Sigmoid colon (tissue), 4 donors: Measurements from ENCODE around the gene RXFP4.

Experiments
- CTCF ChIP-seq, 4 experiments: fragments of 450-650 bp in 3 of 4; fragments of 200-600 bp in 1 of 4; IDR thresholded peaks; one replicate each; pipeline ENCODE4 v1.5.1; 2016 to 2019; ENCODE audit warnings: antibody characterized with exemption in 4 of 4, mild to moderate bottlenecking in 3 of 4, moderate library complexity in 2 of 4
- POLR2AphosphoS5 ChIP-seq, 4 donors: sonication (generic); formaldehyde crosslinking; IDR thresholded peaks; one replicate each; pipeline ENCODE4 v1.6.1; 2017; ENCODE audit warnings: antibody characterized with exemption in 4 of 4

GRCh38 chr1:155976062-155976912 lies 34.8 kb downstream of the RXFP4 start:
- no peak for TF ChIP-seq CTCF (IDR thresholded peaks at IDR 0.05)
- TF ChIP-seq POLR2AphosphoS5 (IDR thresholded peaks at IDR 0.05), result peak in 1 of 4 donors; percentile 25
